H1 (cell line): ENCODE data around the gene HSD11B1L. TPM values are rescaled to one million over a fixed set of nuclear protein-coding genes. Genes with fewer than 3 reads are reported as not detected.

Source experiments
- CTCF ChIA-PET: fragments of 300-600 bp; sonication (Branson Sonifier 250); formaldehyde crosslinking; loops from one replicate; lab custom pipeline; 2021; ENCODE audit not compliant: partially characterized antibody; lab: Charles Lee
- POLR2A ChIA-PET: fragments of 300-600 bp; sonication (Branson Sonifier 250); formaldehyde crosslinking; loops from one replicate; lab custom pipeline; 2021; ENCODE audit warnings: inconsistent platforms; ENCODE audit not compliant: partially characterized antibody; lab: Charles Lee
- DNase-seq, 2 experiments: peaks; one replicate each; pipeline versions ENCODE4 v3.0.0 to v3.0.0-alpha.2; 2010 to 2022; ENCODE audit warnings: low spot score in 2 of 2, low read depth in 1 of 2, mixed read lengths in 1 of 2
- FAIRE-seq: peaks from 2 replicates; lab custom pipeline; 2011; peaks lifted over from hg19 to GRCh38; lab: Jason Lieb, UNC
- H2AFZ ChIP-seq: 2 replicates; pipeline ENCODE4 v1.8.1; 2012; ENCODE audit warnings: low read length, inconsistent platforms
- H2AK5ac ChIP-seq: 2 replicates; pipeline ENCODE4 v1.6.1; 2013; ENCODE audit warnings: low read depth, low read length
- H2BK120ac ChIP-seq: replicated peaks from 2 replicates; pipeline ENCODE3; 2013; ENCODE audit warnings: low read depth, low read length, inconsistent platforms
- H2BK12ac ChIP-seq: 2 replicates; pipeline ENCODE4 v1.6.1; 2013; ENCODE audit warnings: low read depth, low read length
- H2BK15ac ChIP-seq: 2 replicates; pipeline ENCODE4 v1.6.1; 2013; ENCODE audit warnings: low read length
- H2BK20ac ChIP-seq: 2 replicates; pipeline ENCODE4 v1.6.1; 2013; ENCODE audit warnings: low read length
- H2BK5ac ChIP-seq: 2 replicates; pipeline ENCODE4 v1.6.1; 2013; ENCODE audit warnings: low read depth, low read length
- H3K14ac ChIP-seq: 2 replicates; pipeline ENCODE4 v1.6.1; 2013; ENCODE audit warnings: inconsistent platforms; ENCODE audit not compliant: insufficient read length
- H3K18ac ChIP-seq: 2 replicates; pipeline ENCODE4 v1.6.1; 2013; ENCODE audit warnings: low read length; ENCODE audit errors: extremely low read depth
- H3K23ac ChIP-seq: 2 replicates; pipeline ENCODE4 v1.6.1; 2013; ENCODE audit warnings: inconsistent platforms; ENCODE audit not compliant: insufficient read length
- H3K23me2 ChIP-seq: 2 replicates; pipeline ENCODE4 v1.6.1; 2013; ENCODE audit warnings: low read depth, low read length
- H3K27ac ChIP-seq: 2 replicates; pipeline ENCODE4 v1.6.1; 2011; ENCODE audit warnings: low read depth, low read length, inconsistent platforms
- H3K27me3 ChIP-seq, 4 experiments: replicated peaks in 1 of 4; 1 replicate in 1 of 4; 2 replicates in 3 of 4; pipeline versions ENCODE4 v1.6.1 to v1.8.1; 2011 to 2013; ENCODE audit warnings: low read length in 3 of 4, mild to moderate bottlenecking in 3 of 4, inconsistent platforms in 2 of 4, mixed read lengths in 2 of 4, moderate library complexity in 1 of 4; ENCODE audit not compliant: control insufficient read depth in 3 of 4, insufficient read depth in 3 of 4; ENCODE audit errors: extremely low read depth in 1 of 4
- H3K36me3 ChIP-seq, 4 experiments: 2 replicates each; pipeline versions ENCODE4 v1.6.1 to v1.8.1; 2011 to 2013; ENCODE audit warnings: mild to moderate bottlenecking in 4 of 4, low read length in 3 of 4, moderate library complexity in 2 of 4, control low read depth in 1 of 4, inconsistent platforms in 1 of 4; ENCODE audit not compliant: insufficient read depth in 4 of 4, control insufficient read depth in 2 of 4
- H3K4ac ChIP-seq: replicated peaks from 2 replicates; pipeline ENCODE3; 2013; ENCODE audit warnings: low read length, low read depth, mixed read lengths, inconsistent platforms; ENCODE audit not compliant: insufficient read length
- H3K4me1 ChIP-seq, 4 experiments: replicated peaks in 1 of 4; 1 replicate in 1 of 4; 2 replicates in 3 of 4; pipeline versions ENCODE4 v1.6.1 to v1.8.1; 2011 to 2013; ENCODE audit warnings: low read length in 3 of 4, inconsistent platforms in 2 of 4, mixed read lengths in 1 of 4; ENCODE audit not compliant: insufficient read depth in 4 of 4, control insufficient read depth in 3 of 4
- H3K4me2 ChIP-seq, 2 experiments: 2 replicates each; pipeline versions ENCODE4 v1.6.1 to v1.8.1; 2011 to 2013; ENCODE audit warnings: low read depth in 2 of 2, low read length in 2 of 2, control low read depth in 1 of 2, inconsistent platforms in 1 of 2, mild to moderate bottlenecking in 1 of 2; ENCODE audit not compliant: insufficient read depth in 1 of 2
- H3K4me3 ChIP-seq, 4 experiments: fragments of 200-600, 300-600 bp in 1 of 4; sonication (generic), shearing (Covaris generic), sonication (Bioruptor Twin) in 1 of 4; 2 replicates each; pipeline versions ENCODE4 v1.5.1 to v1.8.1; 2011 to 2016; ENCODE audit warnings: low read length in 4 of 4, low read depth in 3 of 4, control low read depth in 2 of 4, inconsistent platforms in 2 of 4, mild to moderate bottlenecking in 2 of 4, mixed read lengths in 1 of 4, moderate library complexity in 1 of 4; ENCODE audit not compliant: insufficient read depth in 2 of 4; ENCODE audit errors: extremely low read depth in 1 of 4
- H3K56ac ChIP-seq: replicated peaks from 2 replicates; pipeline ENCODE3; 2013; ENCODE audit warnings: low read depth, mild to moderate bottlenecking, mixed read lengths, low read length, inconsistent platforms; ENCODE audit not compliant: insufficient read length
- H3K79me1 ChIP-seq: 2 replicates; pipeline ENCODE4 v1.6.1; 2013; ENCODE audit warnings: low read depth, low read length, control low read depth
- H3K79me2 ChIP-seq, 2 experiments: 2 replicates each; pipeline versions ENCODE4 v1.6.1 to v1.8.1; 2012 to 2013; ENCODE audit warnings: low read length in 2 of 2, mild to moderate bottlenecking in 2 of 2, inconsistent platforms in 1 of 2; ENCODE audit not compliant: insufficient read depth in 2 of 2, control insufficient read depth in 1 of 2
- H3K9ac ChIP-seq, 4 experiments: replicated peaks in 1 of 4; 1 replicate in 1 of 4; 2 replicates in 3 of 4; pipeline versions ENCODE4 v1.6.1 to v1.8.1; 2011 to 2013; ENCODE audit warnings: low read depth in 3 of 4, low read length in 3 of 4, control low read depth in 2 of 4, mild to moderate bottlenecking in 2 of 4, moderate library complexity in 2 of 4, inconsistent platforms in 1 of 4; ENCODE audit errors: extremely low read depth in 1 of 4
- H3K9me3 ChIP-seq, 2 experiments: 2 replicates each; pipeline versions ENCODE4 v1.6.1 to v1.8.1; 2012 to 2013; ENCODE audit warnings: mild to moderate bottlenecking in 2 of 2, moderate library complexity in 2 of 2, control low read depth in 1 of 2, inconsistent platforms in 1 of 2, low read depth in 1 of 2, low read length in 1 of 2, mixed read lengths in 1 of 2; ENCODE audit not compliant: insufficient read depth in 2 of 2
- H4K20me1 ChIP-seq, 2 experiments: replicated peaks in 1 of 2; 2 replicates each; pipeline versions ENCODE3 to v1.8.1; 2011 to 2013; ENCODE audit warnings: inconsistent platforms in 2 of 2, low read length in 2 of 2, mild to moderate bottlenecking in 1 of 2; ENCODE audit not compliant: insufficient read depth in 2 of 2, control insufficient read depth in 1 of 2
- H4K5ac ChIP-seq: 2 replicates; pipeline ENCODE4 v1.6.1; 2013; ENCODE audit warnings: low read length, low read depth, mixed read lengths, inconsistent platforms; ENCODE audit not compliant: insufficient read length
- H4K8ac ChIP-seq: 2 replicates; pipeline ENCODE4 v1.8.0; 2013; ENCODE audit warnings: mild to moderate bottlenecking, moderate library complexity, low read length, inconsistent platforms; ENCODE audit not compliant: insufficient read depth; ENCODE audit errors: extremely low read depth
- H4K91ac ChIP-seq: replicated peaks from 2 replicates; pipeline ENCODE3; 2013; ENCODE audit warnings: low read length, mixed read lengths, inconsistent platforms; ENCODE audit not compliant: insufficient read length
- CBX8 ChIP-seq: fragments of 300-800, 300-1000 bp; sonication (generic); IDR thresholded peaks from 2 replicates; pipeline ENCODE4 v1.7.1; 2016; ENCODE audit warnings: low read depth, low read length, borderline replicate concordance
- MAX ChIP-seq: IDR thresholded peaks from 2 replicates; pipeline ENCODE4 v1.6.1; 2012; ENCODE audit warnings: inconsistent platforms
- PHF8 ChIP-seq: fragments of 200-600 bp; sonication (generic); conservative IDR thresholded peaks from 2 replicates; pipeline ENCODE4 v1.7.1; 2012; ENCODE audit warnings: low read depth, mild to moderate bottlenecking, inconsistent platforms, low read length, moderate library complexity
- RNF2 ChIP-seq: fragments of 200-900, 300-1000 bp; sonication (generic); IDR thresholded peaks from 2 replicates; pipeline ENCODE4 v1.7.1; 2016; ENCODE audit warnings: borderline replicate concordance, low read depth, mild to moderate bottlenecking, antibody characterized with exemption, low read length; ENCODE audit not compliant: poor library complexity, severe bottlenecking; ENCODE audit errors: missing control alignments
- SP1 ChIP-seq: IDR thresholded peaks from 2 replicates; pipeline ENCODE4 v1.6.1; 2011; ENCODE audit warnings: low read depth, low read length
- WGBS, 2 experiments: shearing (Covaris generic) in 1 of 2; methylation state at CpG; one replicate each; pipeline versions ENCODE4 v1.1.6 to v1.1.7; 2013 to 2015; ENCODE audit warnings: low lambda C conversion rate in 2 of 2, mixed read lengths in 2 of 2, inconsistent platforms in 1 of 2, low coverage in 1 of 2, missing lambda C conversion rate in 1 of 2; ENCODE audit not compliant: insufficient replicate concordance in 2 of 2, insufficient coverage in 1 of 2, insufficient read length in 1 of 2; ENCODE audit errors: extremely low coverage in 1 of 2, missing lambda C conversion rate in 1 of 2; 5-methylcytosine and 5-hydroxymethylcytosine counted together
- polyA plus RNA-seq, 7 experiments: library from polyadenylated mRNA; depleted of rRNA in 3 of 7; stranded (reverse) in 5 of 7; unstranded in 2 of 7; fragments of >200 nt in 5 of 7; fragments of 200-250 nt in 2 of 7; gene quantifications; 1 replicate in 5 of 7; 2 replicates in 1 of 7; 4 replicates in 1 of 7; pipeline versions ENCODE4 v1.2.1 to v1.2.3, GENCODE V29; 2011 to 2013; ENCODE audit warnings: missing spikeins in 2 of 7, mixed read lengths in 2 of 7
- total RNA-seq: library from RNA; stranded (reverse); fragmentation: NEBNext Ultra II Directional; extraction: Animal tissue kit (Norgen Biotek cat#: 25700); gene quantifications from 2 replicates; pipeline ENCODE4 v1.2.1, GENCODE V29; 2021

The HSD11B1L gene
- total and polyA plus RNA-seq, 2 of the 8 experiments (the other 6 are each of a cell fraction or from before 2014, with no cell fraction given), result 8.2 to 20.6 TPM

DNA sequence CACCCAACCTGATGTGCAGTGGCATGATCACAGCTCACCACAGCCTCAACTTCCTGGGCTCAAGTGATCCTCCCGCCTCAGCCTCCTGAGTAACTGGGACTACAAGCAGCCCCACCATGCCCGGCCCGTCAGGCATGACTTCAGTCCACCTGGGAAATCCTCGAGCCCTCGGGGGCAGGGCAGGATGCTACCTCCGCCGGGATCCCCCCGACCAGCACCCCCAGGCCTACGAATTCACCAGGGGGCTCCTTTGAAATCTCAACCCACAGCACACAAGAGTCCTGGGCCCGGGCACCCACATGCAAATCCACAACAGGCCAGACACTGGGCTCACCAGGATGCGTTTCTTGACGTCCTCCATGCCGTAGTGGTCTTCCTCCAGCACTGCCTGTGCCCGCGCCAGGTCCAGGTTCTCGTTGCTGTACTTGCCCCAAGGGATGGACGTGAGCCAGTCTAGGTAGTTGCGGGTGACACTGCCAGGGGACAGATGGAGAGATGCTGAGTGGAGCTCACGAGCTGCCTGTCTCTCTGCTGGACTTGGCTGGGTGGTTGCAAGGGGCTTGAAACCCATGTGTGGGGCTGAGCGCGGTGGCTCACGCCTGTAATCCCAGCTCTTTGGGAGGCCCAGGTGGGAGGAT lies 19.7 kb downstream of the HSD11B1L start:
- no peaks in the 10 kb centered on the region; the same call in 1 of the 2 replicates for H3K79me1 ChIP-seq
- H2AK5ac ChIP-seq, result no peak overlapping the region
- H2BK20ac ChIP-seq, result no peak overlapping the region
- no peak overlapping the region for H3K27ac ChIP-seq
- H3K9me3 ChIP-seq, result peaks cover 0 to 9% of the 10 kb centered on the region in 2 experiments; a peak in 1 of 4 replicates
- H3K18ac ChIP-seq, result no peak overlapping the region
- no peak overlapping the region for H2AFZ ChIP-seq
- no peak overlapping the region for H4K91ac ChIP-seq
- H3K9ac ChIP-seq, result no peak overlapping the region
- H3K4ac ChIP-seq, result no peak overlapping the region
- TF ChIP-seq SP1, result no peak
- TF ChIP-seq MAX, result no peak
- TF ChIP-seq RNF2, result no peak
- TF ChIP-seq PHF8, result no peak
- no peak for TF ChIP-seq CBX8
- peaks cover 11 to 13% of the 10 kb centered on the region in 2 experiments for H4K20me1 ChIP-seq
- FAIRE-seq (no peak), DNase-seq (no peak)
- H3K79me2 ChIP-seq, result no peaks in the 10 kb centered on the region
- H3K4me2 ChIP-seq, result no peak overlapping the region
- no peak overlapping the region for H4K8ac ChIP-seq
- CTCF ChIA-PET, result interaction anchor here (0.6 to 1.8 kb wide), 2 partner anchors 13 to 15 kb away, joined by 3 to 4 read pairs; no protein-coding TSS in a partner anchor
- H2BK12ac ChIP-seq, result no peak overlapping the region
- no peak overlapping the region for H2BK15ac ChIP-seq
- no peak overlapping the region for H3K56ac ChIP-seq
- no peak overlapping the region for H3K14ac ChIP-seq
- H3K4me3 ChIP-seq, result no peak overlapping the region
- H2BK5ac ChIP-seq, result no peak overlapping the region
- WGBS, 2 experiments, result 94% methylated on average over 16 of the region's 22 CpGs; no CpG with 5 or more reads in 1 of the 2 experiments
- no peak overlapping the region for H4K5ac ChIP-seq
- H3K4me1 ChIP-seq, result no peaks in the 10 kb centered on the region
- no peak overlapping the region for H2BK120ac ChIP-seq
- peaks cover 37 to 77% (median 63%) of the 10 kb centered on the region in 4 experiments for H3K36me3 ChIP-seq
- POLR2A ChIA-PET, result interaction anchor here (4.5 to 15.6 kb wide), 2 partner anchors 10 to 12 kb away, joined by 60 to 620 read pairs; partner anchors contain the start of genes CATSPERD, LONP1 and RPL36
- H3K23ac ChIP-seq, result no peak overlapping the region
- H3K23me2 ChIP-seq, result no peaks in the 10 kb centered on the region; the same call in 1 of the 2 replicates
- H3K27me3 ChIP-seq, result no peaks in the 10 kb centered on the region
